T-helper 1 cell treated with Interleukin-12 subunit alpha and Interleukin-12 subunit beta and Interleukin-4 antibody, amounts not matched to agents 30 μg/mL and 1 μg/mL, for 36 hours (primary cell): ENCODE measurements around the gene CMBL.
"Not testable (repeated sequence)": the region's sequence is repeated elsewhere in the genome, so short reads cannot be mapped to it uniquely, and the experiment has no call there.

Source experiments
- H3K27ac Mint-ChIP-seq: one replicate; pipeline ENCODE4 v1.8.0; 2021; ENCODE audit warnings: mild to moderate bottlenecking, mixed read lengths
- H3K27me3 Mint-ChIP-seq: one replicate; pipeline ENCODE4 v1.8.0; 2021; ENCODE audit warnings: low read depth, mixed read lengths
- H3K36me3 Mint-ChIP-seq: one replicate; pipeline ENCODE4 v1.8.0; 2021; ENCODE audit warnings: low read depth, mixed read lengths
- H3K4me1 Mint-ChIP-seq: one replicate; pipeline ENCODE4 v1.8.0; 2021; ENCODE audit warnings: low read depth, mixed read lengths
- H3K4me3 Mint-ChIP-seq: one replicate; pipeline ENCODE4 v1.8.0; 2021; ENCODE audit warnings: mild to moderate bottlenecking, moderate library complexity, mixed read lengths
- H3K9me3 Mint-ChIP-seq: one replicate; pipeline ENCODE4 v1.8.0; 2021; ENCODE audit warnings: mixed read lengths

The CMBL gene

GRCh38 chr5:10250806-10251276 lies 56.9 kb downstream of the CMBL start:
- Mint-ChIP-seq H3K9me3 (no peaks in the 10 kb centered on the region), H3K4me1 (peaks cover 38% of the 10 kb centered on the region)

DNA sequence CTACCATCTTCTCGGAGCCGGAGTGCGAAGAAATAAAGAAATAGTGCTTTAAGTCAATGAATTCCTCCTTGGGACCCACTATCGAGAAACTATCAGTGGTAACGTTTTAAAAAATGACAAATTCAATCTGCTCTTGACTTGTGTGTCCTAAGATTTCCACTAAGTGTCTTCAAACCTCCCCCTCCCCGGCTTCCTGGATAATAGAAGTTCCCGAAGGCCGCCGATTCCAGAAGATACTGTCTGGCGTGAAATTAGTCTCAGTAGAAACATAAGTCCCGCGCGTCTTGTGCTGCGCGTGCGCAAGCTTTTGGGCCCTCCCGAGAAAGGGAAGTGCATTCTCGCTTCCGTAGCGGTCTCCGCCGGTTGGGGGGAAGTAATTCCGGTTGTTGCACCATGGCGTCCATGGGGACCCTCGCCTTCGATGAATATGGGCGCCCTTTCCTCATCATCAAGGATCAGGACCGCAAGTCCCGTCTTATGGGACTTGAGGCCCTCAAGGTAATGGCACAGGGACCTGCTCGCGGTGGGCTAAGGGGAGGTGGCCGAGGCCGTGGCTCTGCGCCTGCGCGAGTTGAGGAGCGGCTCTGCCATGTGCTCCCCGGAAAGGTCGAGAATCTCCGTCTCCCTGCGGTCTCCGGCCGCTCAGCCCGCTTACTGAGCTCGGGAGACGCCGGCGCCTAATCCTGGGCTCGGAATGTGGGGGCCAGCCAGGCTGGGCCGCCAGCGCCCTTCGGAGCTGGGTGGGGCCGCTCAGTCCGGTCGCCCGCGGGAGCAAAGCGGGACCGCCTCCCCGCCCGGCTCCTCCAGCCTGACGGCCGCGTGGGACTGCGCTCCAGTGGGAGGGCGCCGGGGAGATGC lies 57.5 kb downstream of the CMBL start, which contains the start of gene CCT5:
Gene CCT5 (plus strand): TSS at position 333 of the 858 bp plus-strand sequence. CDS start 61 bp downstream, at position 394.
- Mint-ChIP-seq H3K36me3 (peaks cover 24% of the 10 kb centered on the region), H3K27me3 (peaks cover 4% of the 10 kb centered on the region), H3K27ac (peak within 1 kb of the TSS; percentile 100), H3K9me3 (no peaks in the 10 kb centered on the region), H3K4me1 (peaks cover 36% of the 10 kb centered on the region), H3K4me3 (peak within 1 kb of the TSS; percentile 98)

More at GRCh38 chr5:10250806-10251276, 56.9 kb downstream of the CMBL start:
- H3K36me3 Mint-ChIP-seq, result peaks cover 28% of the 10 kb centered on the region
- H3K27me3 Mint-ChIP-seq, result peaks cover 4% of the 10 kb centered on the region
- H3K4me3 Mint-ChIP-seq, result peak overlapping the region; percentile 98
- peak overlapping the region; percentile 89 for H3K27ac Mint-ChIP-seq

DNA sequence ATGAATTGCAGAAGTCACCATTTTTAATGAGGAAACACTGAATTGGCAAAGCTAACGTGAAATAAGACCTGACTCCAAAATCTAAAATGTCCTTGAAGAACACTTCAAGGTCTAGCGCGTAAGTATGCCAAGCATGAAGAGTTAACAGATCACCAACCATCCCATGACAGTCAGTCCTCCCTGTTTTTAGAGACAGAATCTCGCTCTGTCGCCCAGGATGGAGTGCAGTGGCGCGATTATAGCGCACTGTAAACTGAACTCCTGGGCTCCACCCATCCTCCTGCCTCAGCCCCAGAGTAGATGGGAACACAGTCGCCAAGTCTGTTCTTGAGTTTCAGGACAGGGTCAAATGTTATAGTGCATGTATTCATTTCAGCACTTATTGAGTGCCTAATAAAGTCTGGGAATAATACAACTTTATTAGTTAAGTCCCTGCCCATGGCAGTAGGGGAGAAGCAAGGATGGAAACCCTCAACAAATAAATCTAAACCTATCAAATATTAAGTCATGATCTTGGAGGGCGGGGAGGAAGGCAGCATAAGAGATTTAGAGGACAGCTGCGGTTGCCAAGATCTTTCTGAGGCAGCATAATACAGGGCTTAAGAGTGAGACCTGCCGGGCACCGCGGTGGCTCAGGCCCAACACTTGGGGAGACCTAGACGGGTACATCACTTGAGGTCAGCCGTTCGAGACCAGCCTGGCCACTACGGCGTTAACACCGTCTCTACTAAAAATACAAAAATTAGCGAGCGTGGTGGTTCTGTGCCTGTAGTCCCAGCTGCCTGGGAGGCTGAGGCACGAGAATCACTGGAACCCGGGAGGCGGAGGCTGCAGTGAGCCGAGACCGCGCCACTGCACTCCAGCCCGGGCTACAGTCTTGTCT lies 59.1 kb downstream of the CMBL start:
- peak overlapping the region; percentile 100 for H3K27ac Mint-ChIP-seq
- peaks cover 4% of the 10 kb centered on the region for H3K27me3 Mint-ChIP-seq
- H3K4me1 Mint-ChIP-seq, result peaks cover 25% of the 10 kb centered on the region

GRCh38 chr5:10247217-10247616 lies 60.5 kb downstream of the CMBL start:
- H3K4me3 Mint-ChIP-seq, H3K9me3 Mint-ChIP-seq, H3K27ac Mint-ChIP-seq, H3K27me3 Mint-ChIP-seq: not testable (repeated sequence)
- peaks cover 11% of the 10 kb centered on the region for H3K36me3 Mint-ChIP-seq
- H3K4me1 Mint-ChIP-seq, result peaks cover 25% of the 10 kb centered on the region

More for the DNA sequence above, 59.1 kb downstream of the CMBL start:
- peaks cover 11% of the 10 kb centered on the region for H3K36me3 Mint-ChIP-seq
- H3K9me3 Mint-ChIP-seq, result no peaks in the 10 kb centered on the region
- peak overlapping the region; percentile 98 for H3K4me3 Mint-ChIP-seq

- no peak overlapping the region for H3K4me3 Mint-ChIP-seq
- peaks cover 8% of the 10 kb centered on the region for H3K36me3 Mint-ChIP-seq
- H3K4me1 Mint-ChIP-seq, result peaks cover 21% of the 10 kb centered on the region
- no peak overlapping the region for H3K27ac Mint-ChIP-seq
- H3K9me3 Mint-ChIP-seq, result no peaks in the 10 kb centered on the region
- H3K27me3 Mint-ChIP-seq, result peaks cover 4% of the 10 kb centered on the region
These were observed 60.9 kb downstream of the CMBL start for GRCh38 chr5:10246761-10247160.

DNA sequence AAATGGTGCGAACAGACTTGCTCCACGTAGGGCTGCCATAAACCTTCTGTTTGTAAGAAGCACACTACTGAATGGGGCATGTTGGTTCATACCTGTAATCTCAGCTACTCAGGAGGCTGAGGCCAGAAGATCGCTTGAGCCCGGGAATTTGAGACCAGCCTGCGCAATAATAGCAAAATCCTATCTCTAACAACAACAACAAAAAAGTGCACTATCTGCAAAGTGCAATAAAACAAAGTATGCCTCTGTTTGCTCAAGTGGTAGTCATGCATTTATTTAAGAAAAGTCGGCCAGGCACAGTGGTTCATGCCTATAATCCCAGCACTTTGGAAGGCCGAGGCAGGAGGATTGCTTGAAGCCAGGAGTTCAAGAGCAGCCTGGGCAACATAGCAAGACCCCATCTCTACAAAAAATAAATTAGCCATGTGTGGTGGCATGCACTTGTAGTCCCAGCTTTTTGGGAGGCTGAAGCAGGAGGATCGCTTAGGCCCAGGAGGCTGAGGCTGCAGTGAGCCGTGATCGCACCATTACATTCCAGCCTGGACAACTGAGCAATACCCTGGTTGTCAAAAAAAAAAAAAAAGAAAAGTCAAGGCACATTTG lies 63.3 kb downstream of the CMBL start:
- no peaks in the 10 kb centered on the region for H3K27me3 Mint-ChIP-seq
- H3K36me3 Mint-ChIP-seq, result peaks cover 1% of the 10 kb centered on the region
- peaks cover 12% of the 10 kb centered on the region for H3K4me1 Mint-ChIP-seq
- no peaks in the 10 kb centered on the region for H3K9me3 Mint-ChIP-seq
- no peak overlapping the region for H3K27ac Mint-ChIP-seq
- H3K4me3 Mint-ChIP-seq, result no peak overlapping the region

GRCh38 chr5:10243660-10244240 lies 64.0 kb downstream of the CMBL start:
- Mint-ChIP-seq H3K4me1 (peaks cover 7% of the 10 kb centered on the region), H3K27ac (no peak overlapping the region), H3K9me3 (no peaks in the 10 kb centered on the region), H3K27me3 (no peaks in the 10 kb centered on the region), H3K4me3 (no peak overlapping the region), H3K36me3 (peaks cover 1% of the 10 kb centered on the region)

GRCh38 chr5:10235350-10235749 lies 72.4 kb downstream of the CMBL start:
- Mint-ChIP-seq H3K4me1 (no peaks in the 10 kb centered on the region), H3K27ac (no peak overlapping the region), H3K36me3 (peaks cover 13% of the 10 kb centered on the region), H3K4me3 (no peak overlapping the region), H3K9me3 (no peaks in the 10 kb centered on the region), H3K27me3 (no peaks in the 10 kb centered on the region)

DNA sequence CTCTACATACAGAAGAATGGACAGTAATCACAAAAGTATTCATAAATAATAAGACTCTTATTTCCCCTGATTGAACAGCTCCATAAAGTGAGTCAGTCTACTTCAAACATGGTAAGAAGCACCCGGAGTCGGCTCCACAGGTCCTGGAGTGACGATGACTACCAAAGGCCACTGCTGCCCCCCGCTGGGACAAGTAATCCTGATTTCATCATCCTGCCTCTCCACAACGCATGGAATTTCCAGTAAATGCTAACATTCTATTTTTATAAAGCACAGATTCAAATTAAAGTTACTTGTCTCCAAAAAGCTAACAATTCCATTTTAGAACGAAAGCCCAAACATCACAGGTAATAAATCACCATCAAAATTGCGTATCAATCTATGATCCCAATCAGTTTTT lies 74.2 kb downstream of the CMBL start:
- Mint-ChIP-seq H3K27ac (no peak overlapping the region), H3K4me1 (no peaks in the 10 kb centered on the region), H3K27me3 (no peaks in the 10 kb centered on the region), H3K36me3 (peaks cover 13% of the 10 kb centered on the region), H3K9me3 (no peaks in the 10 kb centered on the region), H3K4me3 (no peak overlapping the region)

DNA sequence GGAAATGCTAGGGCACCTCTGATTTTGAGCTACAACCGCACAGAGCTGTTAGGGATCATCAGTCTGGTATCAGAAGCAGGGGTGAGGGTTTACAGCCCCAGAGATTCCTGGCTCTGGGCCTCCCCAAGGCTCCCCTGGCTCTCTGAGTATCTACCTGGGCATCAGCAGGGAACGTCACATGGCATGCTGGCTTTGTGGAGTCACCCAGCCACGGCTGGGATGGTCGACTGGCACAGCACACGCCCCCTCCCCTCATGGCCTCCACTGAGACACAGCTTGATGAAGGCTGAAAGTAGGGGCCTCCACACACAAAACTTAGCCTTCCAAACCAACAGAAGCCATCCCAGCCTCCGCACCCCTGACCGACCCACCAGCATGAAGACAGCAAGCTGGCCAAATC lies 74.7 kb downstream of the CMBL start:
- H3K27ac Mint-ChIP-seq, result no peak overlapping the region
- H3K27me3 Mint-ChIP-seq, result no peaks in the 10 kb centered on the region
- H3K4me1 Mint-ChIP-seq, result no peaks in the 10 kb centered on the region
- H3K36me3 Mint-ChIP-seq, result peaks cover 13% of the 10 kb centered on the region
- no peak overlapping the region for H3K4me3 Mint-ChIP-seq
- no peaks in the 10 kb centered on the region for H3K9me3 Mint-ChIP-seq

DNA sequence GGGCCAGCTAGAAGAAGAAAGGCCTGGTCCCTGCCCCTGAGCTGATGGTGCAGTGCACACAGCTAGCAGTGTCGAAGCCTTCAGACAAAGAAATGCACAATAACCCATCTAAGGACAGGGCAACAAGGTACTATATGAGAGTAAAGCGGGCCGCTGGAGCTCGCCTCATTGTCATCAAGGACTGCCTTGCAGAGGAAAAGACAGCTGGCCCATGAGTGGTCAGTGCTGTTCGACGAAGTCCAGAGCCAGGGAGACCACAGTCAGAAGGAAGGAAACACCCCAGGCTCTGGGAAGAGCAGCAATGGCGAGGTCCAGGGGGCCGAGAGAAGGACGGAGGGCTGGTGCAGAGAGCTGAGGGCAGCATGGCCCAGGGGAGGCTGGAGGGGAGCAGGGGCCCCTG lies 75.3 kb downstream of the CMBL start:
- H3K4me3 Mint-ChIP-seq, result no peak overlapping the region
- H3K4me1 Mint-ChIP-seq, result no peaks in the 10 kb centered on the region
- no peaks in the 10 kb centered on the region for H3K27me3 Mint-ChIP-seq
- H3K9me3 Mint-ChIP-seq, result no peaks in the 10 kb centered on the region
- H3K36me3 Mint-ChIP-seq, result peaks cover 11% of the 10 kb centered on the region
- H3K27ac Mint-ChIP-seq, result no peak overlapping the region

- no peaks in the 10 kb centered on the region for H3K4me1 Mint-ChIP-seq
- H3K27ac Mint-ChIP-seq, result no peak overlapping the region
- H3K9me3 Mint-ChIP-seq, result no peaks in the 10 kb centered on the region
- no peaks in the 10 kb centered on the region for H3K27me3 Mint-ChIP-seq
- peaks cover 7% of the 10 kb centered on the region for H3K36me3 Mint-ChIP-seq
- H3K4me3 Mint-ChIP-seq, result no peak overlapping the region
These were observed 78.2 kb downstream of the CMBL start for GRCh38 chr5:10229306-10230048.

GRCh38 chr5:10228288-10228687 lies 79.4 kb downstream of the CMBL start:
- H3K4me3 Mint-ChIP-seq, result no peak overlapping the region
- no peaks in the 10 kb centered on the region for H3K27me3 Mint-ChIP-seq
- H3K4me1 Mint-ChIP-seq, result no peaks in the 10 kb centered on the region
- peaks cover 12% of the 10 kb centered on the region for H3K36me3 Mint-ChIP-seq
- no peaks in the 10 kb centered on the region for H3K9me3 Mint-ChIP-seq
- H3K27ac Mint-ChIP-seq, result no peak overlapping the region
